ENCODE measurements around the gene TNRC6A.

GRCh38 chr16:24800586-24800985 lies 71.1 kb downstream of the TNRC6A start:
- TF ChIP-seq CTCF (conservative IDR thresholded peaks at IDR 0.05; ENCODE audit: low read depth, low read length) (peak; percentile 45), EZH2phosphoT487 (IDR thresholded peaks at IDR 0.05; ENCODE audit: borderline replicate concordance, low read length) (no peak)

All from PC-3 (cell line).